ENCODE measurements around the gene PRAMEF8. TPM values are rescaled to one million over a fixed set of nuclear protein-coding genes. Genes with fewer than 3 reads are reported as not detected.
"Not testable (repeated sequence)": the region's sequence is repeated elsewhere in the genome, so short reads cannot be mapped to it uniquely, and the experiment has no call there.

The PRAMEF8 gene
- polyA plus RNA-seq, 6 donors from 2014 or later = not detected

DNA sequence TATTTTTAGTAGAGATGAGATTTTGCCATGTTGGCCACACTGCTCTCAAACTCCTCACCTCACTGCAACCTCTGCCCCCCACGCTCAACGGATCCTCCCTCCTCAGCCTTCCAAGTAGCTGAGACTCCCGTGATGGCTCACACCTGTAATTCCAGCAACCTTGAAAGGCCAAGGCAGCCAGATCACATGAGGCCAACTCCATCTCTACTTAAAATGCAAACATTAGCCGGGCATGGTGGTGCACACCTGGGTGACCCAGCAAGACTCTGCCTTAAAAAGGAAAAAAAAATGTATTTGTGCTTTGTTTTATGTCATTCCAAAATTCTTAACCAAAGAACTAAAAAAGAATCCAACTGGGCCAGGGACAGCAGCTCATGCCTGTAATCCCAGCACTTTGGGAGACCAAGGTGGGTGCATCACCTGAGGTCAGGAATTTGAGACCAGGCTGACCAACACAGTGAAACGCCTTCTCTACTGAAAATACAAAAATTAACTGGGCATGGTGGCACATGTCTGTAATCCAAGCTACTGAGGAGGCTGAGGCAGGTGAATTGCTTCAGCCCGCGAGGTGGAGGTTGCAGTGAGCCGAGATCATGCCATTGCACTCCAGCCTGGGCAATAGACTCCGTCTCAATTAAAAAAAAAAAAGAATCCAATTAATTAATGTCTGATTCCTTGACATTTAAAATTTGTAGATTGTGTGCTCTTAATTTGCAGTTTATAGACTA lies 41.2 kb downstream of the PRAMEF8 start:
- Mint-ChIP-seq H3K27ac (peak overlapping the region in 1 of 6 donors; percentile 88), H3K27me3 (peaks cover 0 to 15% (median 11%) of the 10 kb centered on the region in 3 donors)
- H3K4me1 Mint-ChIP-seq; ATAC-seq (ENCODE audit: low read depth in 2 of 2); H3K4me3 Mint-ChIP-seq; H3K36me3 Mint-ChIP-seq; H3K9me3 Mint-ChIP-seq; DNase-seq: not testable (repeated sequence)

DNA sequence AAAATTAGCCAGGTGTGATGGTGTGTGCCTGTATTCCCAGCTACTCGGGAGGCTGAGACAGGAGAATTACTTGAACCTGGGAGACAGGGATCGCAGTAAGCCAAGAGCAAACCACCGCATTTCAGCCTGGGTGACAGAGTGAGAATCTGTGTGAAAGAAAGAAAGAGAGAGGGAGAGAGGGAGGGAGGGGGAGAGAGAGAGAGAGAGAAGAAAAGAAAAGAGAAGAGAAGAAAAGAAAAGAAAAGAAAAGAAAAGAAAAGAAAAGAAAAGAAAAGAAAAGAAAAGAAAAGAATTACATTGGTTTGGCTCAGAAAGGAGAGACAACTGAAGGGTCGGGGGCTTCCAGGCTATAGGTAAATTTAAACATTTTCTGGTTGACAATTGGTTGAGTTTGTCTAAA lies 45.3 kb downstream of the PRAMEF8 start:
- not testable (repeated sequence) for H3K9me3 Mint-ChIP-seq, DNase-seq

DNA sequence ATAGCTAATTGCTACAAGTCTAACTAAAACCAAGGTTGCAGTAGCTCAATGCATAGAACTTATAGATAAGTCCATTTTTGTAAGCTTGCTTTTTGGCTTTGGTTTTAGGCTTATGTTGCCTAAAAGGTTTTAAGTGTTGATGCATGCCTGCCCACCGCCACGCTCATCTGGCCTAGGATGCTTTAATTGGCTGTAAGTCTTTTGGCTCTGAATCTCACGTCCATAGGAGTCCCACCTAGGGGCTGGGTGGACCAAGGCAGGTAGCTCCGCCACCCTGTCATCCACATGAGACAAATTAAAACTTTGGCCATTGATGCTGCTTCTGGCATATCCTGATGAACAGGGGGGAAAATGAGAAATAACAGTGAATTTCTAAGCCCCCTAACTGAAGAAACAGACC lies 47.4 kb downstream of the PRAMEF8 start:
- H3K4me3 Mint-ChIP-seq; H3K27ac Mint-ChIP-seq; DNase-seq; H3K27me3 Mint-ChIP-seq; H3K4me1 Mint-ChIP-seq; ATAC-seq (ENCODE audit: low read depth in 2 of 2); H3K9me3 Mint-ChIP-seq; H3K36me3 Mint-ChIP-seq: not testable (repeated sequence)

More for the DNA sequence above, 45.3 kb downstream of the PRAMEF8 start:
- H3K4me1 Mint-ChIP-seq; H3K27me3 Mint-ChIP-seq; H3K4me3 Mint-ChIP-seq; H3K36me3 Mint-ChIP-seq; ATAC-seq (ENCODE audit: low read depth in 2 of 2): not testable (repeated sequence)
- peak overlapping the region in 2 of 6 donors; percentile 35 to 63 for H3K27ac Mint-ChIP-seq

DNA sequence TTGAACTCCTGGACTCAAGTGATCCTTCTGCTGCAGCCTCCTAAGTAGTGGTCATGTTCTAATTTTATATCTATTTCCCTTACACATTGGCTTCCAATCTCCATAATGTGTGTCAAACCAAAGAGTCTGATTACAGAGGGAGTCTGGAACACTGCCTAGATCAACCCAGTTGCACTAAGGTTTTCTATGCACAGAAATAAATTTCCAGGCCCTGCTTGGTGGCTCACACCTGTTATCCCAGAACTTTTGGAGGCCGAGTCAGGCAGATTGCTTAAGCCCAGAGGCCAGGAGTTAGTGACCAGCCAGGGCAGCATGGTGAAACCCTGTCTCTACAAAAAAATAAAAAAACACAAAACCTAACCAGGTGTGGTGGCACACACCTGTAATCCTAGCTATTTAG lies 50.9 kb downstream of the PRAMEF8 start:
- not testable (repeated sequence) for ATAC-seq (ENCODE audit: low read depth in 2 of 2); H3K4me3 Mint-ChIP-seq; DNase-seq; H3K4me1 Mint-ChIP-seq; H3K36me3 Mint-ChIP-seq; H3K27ac Mint-ChIP-seq; H3K9me3 Mint-ChIP-seq
- H3K27me3 Mint-ChIP-seq = peaks cover 0 to 15% (median 8%) of the 10 kb centered on the region in 3 donors

DNA sequence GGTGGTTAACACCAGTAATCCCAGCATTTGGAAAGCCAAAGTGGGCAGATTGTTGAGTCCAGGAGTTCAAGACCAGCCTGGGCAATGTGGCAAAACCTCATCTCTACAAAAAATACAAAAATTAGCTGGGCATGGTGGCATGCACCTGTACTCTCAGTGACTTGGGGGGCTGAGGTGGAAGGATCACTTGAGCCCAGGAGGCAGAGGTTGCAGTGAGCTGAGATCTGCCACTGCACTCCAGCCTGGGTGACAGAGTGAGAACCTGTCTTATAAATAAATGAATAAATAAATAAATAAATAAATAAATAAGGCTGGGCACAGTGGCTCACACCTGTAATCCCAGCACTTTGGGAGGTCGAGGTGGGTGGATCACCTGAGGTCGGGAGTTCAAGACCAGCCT lies 52.9 kb downstream of the PRAMEF8 start:
- not testable (repeated sequence) for H3K4me1 Mint-ChIP-seq; H3K4me3 Mint-ChIP-seq; H3K9me3 Mint-ChIP-seq; DNase-seq; H3K27ac Mint-ChIP-seq; H3K36me3 Mint-ChIP-seq; ATAC-seq (ENCODE audit: low read depth in 2 of 2)
- peaks cover 0 to 15% (median 15%) of the 10 kb centered on the region in 3 donors for H3K27me3 Mint-ChIP-seq

Other genes with a start within 250 kb of the PRAMEF8 start
- gene PRAMEF27, start 228.6 kb downstream of the PRAMEF8 start, polyA plus RNA-seq (ENCODE audit: low read depth in 6 of 6) = not detected
- not detected for gene HNRNPCL3, start 224.4 kb downstream of the PRAMEF8 start, polyA plus RNA-seq (ENCODE audit: low read depth in 6 of 6)
- not detected for gene PRAMEF25, start 214.4 kb downstream of the PRAMEF8 start, polyA plus RNA-seq (ENCODE audit: low read depth in 6 of 6)
- gene HNRNPCL2, start 168.3 kb downstream of the PRAMEF8 start, polyA plus RNA-seq (ENCODE audit: low read depth in 6 of 6) = not detected
- not detected for gene PRAMEF26, start 129.1 kb downstream of the PRAMEF8 start, polyA plus RNA-seq (ENCODE audit: low read depth in 6 of 6)
- gene HNRNPCL4, start 119.5 kb downstream of the PRAMEF8 start, polyA plus RNA-seq (ENCODE audit: low read depth in 6 of 6) = not detected
- gene PRAMEF9, start 113.3 kb downstream of the PRAMEF8 start, polyA plus RNA-seq (ENCODE audit: low read depth in 6 of 6) = not detected
- gene PRAMEF13, start 83.7 kb downstream of the PRAMEF8 start, polyA plus RNA-seq (ENCODE audit: low read depth in 6 of 6) = not detected
- gene PRAMEF18, start 59.0 kb downstream of the PRAMEF8 start, polyA plus RNA-seq (ENCODE audit: low read depth in 6 of 6) = not detected
- gene PRAMEF5, start 30.9 kb downstream of the PRAMEF8 start, polyA plus RNA-seq (ENCODE audit: low read depth in 6 of 6) = not detected
- not detected for gene PRAMEF33, start 18.4 kb upstream of the PRAMEF8 start, polyA plus RNA-seq (ENCODE audit: low read depth in 6 of 6)
- gene PRAMEF15, start 30.4 kb upstream of the PRAMEF8 start, polyA plus RNA-seq (ENCODE audit: low read depth in 6 of 6) = not detected
- gene PRAMEF14, start 62.0 kb upstream of the PRAMEF8 start, polyA plus RNA-seq (ENCODE audit: low read depth in 6 of 6) = not detected
- gene PRAMEF19, start 86.8 kb upstream of the PRAMEF8 start, polyA plus RNA-seq (ENCODE audit: low read depth in 6 of 6) = not detected
- gene PRAMEF17, start 104.5 kb upstream of the PRAMEF8 start, polyA plus RNA-seq (ENCODE audit: low read depth in 6 of 6) = not detected
- not detected for gene PRAMEF20, start 125.3 kb upstream of the PRAMEF8 start, polyA plus RNA-seq (ENCODE audit: low read depth in 6 of 6)
- gene LRRC38, start 228.9 kb upstream of the PRAMEF8 start, polyA plus RNA-seq (ENCODE audit: low read depth in 6 of 6) = not detected